Measurements from ENCODE around the gene TTR. TPM values are rescaled to one million over a fixed set of nuclear protein-coding genes. Genes with fewer than 3 reads are reported as not detected.

Gene TTR
- total RNA-seq, 1 experiment from 2014 or later, result 139 TPM

- H3K4me1 Mint-ChIP-seq (ENCODE audit: low read depth, unreplicated experiment), result peaks cover 29% of the 10 kb centered on the region
- TF ChIP-seq, protein P1, sequence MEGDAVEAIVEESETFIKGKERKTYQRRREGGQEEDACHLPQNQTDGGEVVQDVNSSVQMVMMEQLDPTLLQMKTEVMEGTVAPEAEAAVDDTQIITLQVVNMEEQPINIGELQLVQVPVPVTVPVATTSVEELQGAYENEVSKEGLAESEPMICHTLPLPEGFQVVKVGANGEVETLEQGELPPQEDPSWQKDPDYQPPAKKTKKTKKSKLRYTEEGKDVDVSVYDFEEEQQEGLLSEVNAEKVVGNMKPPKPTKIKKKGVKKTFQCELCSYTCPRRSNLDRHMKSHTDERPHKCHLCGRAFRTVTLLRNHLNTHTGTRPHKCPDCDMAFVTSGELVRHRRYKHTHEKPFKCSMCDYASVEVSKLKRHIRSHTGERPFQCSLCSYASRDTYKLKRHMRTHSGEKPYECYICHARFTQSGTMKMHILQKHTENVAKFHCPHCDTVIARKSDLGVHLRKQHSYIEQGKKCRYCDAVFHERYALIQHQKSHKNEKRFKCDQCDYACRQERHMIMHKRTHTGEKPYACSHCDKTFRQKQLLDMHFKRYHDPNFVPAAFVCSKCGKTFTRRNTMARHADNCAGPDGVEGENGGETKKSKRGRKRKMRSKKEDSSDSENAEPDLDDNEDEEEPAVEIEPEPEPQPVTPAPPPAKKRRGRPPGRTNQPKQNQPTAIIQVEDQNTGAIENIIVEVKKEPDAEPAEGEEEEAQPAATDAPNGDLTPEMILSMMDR (IDR thresholded peaks at IDR 0.05; ENCODE audit: insufficient read depth in 1 of 2, low read depth in 1 of 2, low read length in 1 of 2, severe bottlenecking in 1 of 2, unreplicated experiment in 1 of 2), result no peak
- ChIA-PET POLR2A (no interaction called here), CTCF (interaction anchor here (1.5 kb wide), 1 partner anchor 222 kb away, joined by 4 read pairs; no protein-coding TSS in a partner anchor)
- Histone ChIP-seq H3K9me3 (no peaks in the 10 kb centered on the region), H3K27me3 (replicated peaks; ENCODE audit: control insufficient read depth, insufficient read depth, low read length) (no peaks in the 10 kb centered on the region), H3K4me3 (ENCODE audit: low read depth, low read length) (no peak overlapping the region), H3K36me3 (ENCODE audit: control insufficient read depth, insufficient read depth, low read length) (no peaks in the 10 kb centered on the region), H3K4me1 (peaks cover 59% of the 10 kb centered on the region)
- intact Hi-C loops (cut with micrococcal nuclease; ENCODE audit: unreplicated experiment), result loop anchor here (2.0 kb wide), 1 partner anchor 60 kb away; no protein-coding TSS in a partner anchor
- no peak overlapping the region for H3K4me3 Mint-ChIP-seq (ENCODE audit: unreplicated experiment)
- DNase-seq, result no peak
- BruUV-seq (replicated peaks), result no TSS peak
- H3K9me3 Mint-ChIP-seq (ENCODE audit: unreplicated experiment), result no peaks in the 10 kb centered on the region
- H3K27me3 Mint-ChIP-seq (ENCODE audit: insufficient read depth, unreplicated experiment), result no peaks in the 10 kb centered on the region
- H3K27ac Mint-ChIP-seq (ENCODE audit: unreplicated experiment), result peak overlapping the region; percentile 33
- peaks cover 10% of the 10 kb centered on the region for H3K36me3 Mint-ChIP-seq (ENCODE audit: insufficient read depth, unreplicated experiment)
These were observed 54.9 kb downstream of the TTR start for GRCh38 chr18:31646332-31647126.

GRCh38 chr18:31647127-31647753 lies 55.6 kb downstream of the TTR start:
- intact Hi-C loops (cut with micrococcal nuclease; ENCODE audit: unreplicated experiment), result loop anchor here (2.0 kb wide), 1 partner anchor 60 kb away; no protein-coding TSS in a partner anchor
- Mint-ChIP-seq H3K27ac (ENCODE audit: unreplicated experiment) (peak overlapping the region; percentile 74), H3K9me3 (ENCODE audit: unreplicated experiment) (no peaks in the 10 kb centered on the region), H3K36me3 (ENCODE audit: insufficient read depth, unreplicated experiment) (peaks cover 12% of the 10 kb centered on the region), H3K4me1 (ENCODE audit: low read depth, unreplicated experiment) (peaks cover 37% of the 10 kb centered on the region), H3K4me3 (ENCODE audit: unreplicated experiment) (peak overlapping the region; percentile 61), H3K27me3 (ENCODE audit: insufficient read depth, unreplicated experiment) (no peaks in the 10 kb centered on the region)
- CTCF ChIA-PET, result interaction anchor here (1.5 kb wide), 1 partner anchor 223 kb away, joined by 4 read pairs; no protein-coding TSS in a partner anchor
- Histone ChIP-seq H3K4me1 (peaks cover 59% of the 10 kb centered on the region), H3K9me3 (no peaks in the 10 kb centered on the region), H3K4me3 (ENCODE audit: low read depth, low read length) (no peak overlapping the region), H3K27me3 (replicated peaks; ENCODE audit: control insufficient read depth, insufficient read depth, low read length) (no peaks in the 10 kb centered on the region), H3K36me3 (ENCODE audit: control insufficient read depth, insufficient read depth, low read length) (no peaks in the 10 kb centered on the region)
- POLR2A ChIA-PET, result no interaction called here
- TF ChIP-seq, protein P1 (IDR thresholded peaks at IDR 0.05; ENCODE audit: insufficient read depth in 1 of 2, low read depth in 1 of 2, low read length in 1 of 2, severe bottlenecking in 1 of 2, unreplicated experiment in 1 of 2), result no peak
- BruUV-seq (replicated peaks), result no TSS peak
- DNase-seq, result peak; percentile 31 to 75

Other genes starting within 250 kb of the TTR start
- gene DSG4, start 215.1 kb upstream of the TTR start, total RNA-seq (2022), result not detected in 2 replicates
- 0.14 TPM in 1 of 2 replicates, not detected in the other for gene DSG3, start 144.1 kb upstream of the TTR start, total RNA-seq (2022)
- gene DSG2, start 93.7 kb upstream of the TTR start, total RNA-seq (2022), result 32.1 and 33.6 TPM in 2 replicates
- 22.4 and 28.5 TPM in 2 replicates for gene B4GALT6, start 92.7 kb downstream of the TTR start, total RNA-seq (2022)
- not detected in 2 replicates for gene SLC25A52, start 169.0 kb downstream of the TTR start, total RNA-seq (2022)

Measured in Caco-2 (cell line).